ELR (cell line): Measurements from ENCODE around the gene HSDL2.
A peak's percentile ranks its signal among the peaks of the same experiment; 100 is the strongest.

Experiments
- DNase-seq: peaks from one replicate; pipeline ENCODE4 v3.0.0-alpha.2; 2015; ENCODE audit warnings: low read depth

The HSDL2 gene

GRCh38 chr9:112446526-112446925, 66.6 kb downstream of the HSDL2 start:
- no peak for DNase-seq

GRCh38 chr9:112447283-112447761, 67.4 kb downstream of the HSDL2 start:
- peak; percentile 25 for DNase-seq

- no peak for DNase-seq
Measured at GRCh38 chr9:112462855-112463254, 82.9 kb downstream of the HSDL2 start.

DNA sequence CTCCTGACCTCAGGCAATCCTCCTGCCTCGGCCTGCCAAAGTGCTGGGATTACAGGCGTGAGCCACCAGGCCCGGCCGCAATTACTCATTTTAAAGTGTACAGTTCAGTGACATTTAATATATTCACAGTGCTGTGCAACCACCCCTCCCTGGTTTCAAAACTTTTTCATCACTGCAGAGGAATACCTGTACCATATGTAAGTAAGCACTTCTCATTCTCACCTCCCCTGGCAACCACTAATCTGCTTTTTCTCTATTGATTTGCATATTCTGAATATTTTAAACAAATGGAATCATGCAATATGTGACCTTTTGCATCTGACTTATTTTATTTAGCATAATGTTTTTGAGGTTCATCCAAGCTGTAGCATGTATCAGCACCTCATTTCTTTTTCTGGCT, 85.4 kb downstream of the HSDL2 start:
- no peak for DNase-seq

- DNase-seq, result no peak
Measured at GRCh38 chr9:112472996-112473395, 93.1 kb downstream of the HSDL2 start.

DNA sequence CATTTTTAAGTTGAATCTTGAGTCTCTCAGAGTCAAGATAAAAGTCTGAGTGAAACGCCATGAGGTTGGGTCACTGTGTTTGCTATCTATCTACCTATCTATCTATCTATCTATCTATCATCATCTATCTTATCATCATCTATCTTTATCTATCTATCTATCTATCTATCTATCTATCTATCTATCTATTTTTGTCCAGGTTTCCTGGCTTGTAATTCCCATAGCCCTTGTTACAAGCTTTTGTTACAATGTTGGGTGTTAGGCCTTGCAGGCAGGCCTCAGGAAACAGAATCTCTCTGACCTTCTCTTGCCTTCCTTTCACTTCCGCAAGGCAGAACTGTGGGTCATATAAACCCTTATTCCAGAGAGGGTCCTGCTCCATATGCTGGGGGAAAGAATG, 94.1 kb downstream of the HSDL2 start:
- DNase-seq, result no peak

DNA sequence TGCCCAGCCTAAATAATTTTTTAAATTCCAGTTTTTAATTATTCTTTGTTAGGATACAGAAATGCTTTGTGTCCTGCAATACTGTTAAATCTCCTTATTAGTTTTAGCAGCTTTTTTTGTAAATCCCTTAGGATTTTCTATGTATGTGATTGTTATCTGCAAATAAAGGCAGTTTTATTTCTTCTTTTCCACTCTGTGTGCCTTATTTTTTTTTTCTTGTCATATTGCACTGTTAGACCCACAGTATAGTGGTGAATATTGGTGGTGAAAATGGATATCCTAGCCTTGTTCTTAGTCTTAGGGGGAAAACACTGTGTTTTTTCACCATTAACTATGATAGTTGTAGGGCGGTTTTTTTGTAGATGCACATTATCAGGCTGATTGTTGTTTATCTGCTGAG, 95.4 kb downstream of the HSDL2 start:
- DNase-seq, result no peak

GRCh38 chr9:112477330-112477729, 97.4 kb downstream of the HSDL2 start:
- no peak for DNase-seq

DNA sequence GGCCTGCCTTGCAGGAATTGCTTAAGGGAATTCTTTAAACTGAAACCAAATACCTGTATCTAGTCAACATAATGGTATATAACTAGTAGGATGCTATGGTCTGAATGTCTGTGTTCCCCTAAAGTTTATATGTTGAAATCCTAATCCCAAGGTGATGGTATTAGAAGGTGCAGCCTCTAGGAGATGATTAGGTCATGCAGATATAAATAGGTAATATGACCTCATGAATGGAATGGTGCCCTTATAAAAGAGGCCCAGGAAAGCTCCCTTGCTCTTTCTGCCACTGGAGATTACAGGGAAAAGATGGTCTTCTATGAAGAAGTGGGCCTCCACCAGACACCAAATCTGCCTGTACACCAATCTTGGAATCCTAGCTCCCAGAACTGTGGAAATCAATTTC, 99.3 kb downstream of the HSDL2 start:
- no peak for DNase-seq

- DNase-seq, result no peak
Measured at GRCh38 chr9:112484607-112485006, 104.7 kb downstream of the HSDL2 start.

- DNase-seq, result no peak
Measured at GRCh38 chr9:112485574-112485973, 105.7 kb downstream of the HSDL2 start.

- DNase-seq, result peak; percentile 86
Measured at GRCh38 chr9:112486221-112487007, 106.5 kb downstream of the HSDL2 start, which contains the start of gene KIAA1958. TSS of gene KIAA1958 (plus strand) at chr9:112486827. CDS start at chr9:112574081, 87,254 bp downstream.

DNA sequence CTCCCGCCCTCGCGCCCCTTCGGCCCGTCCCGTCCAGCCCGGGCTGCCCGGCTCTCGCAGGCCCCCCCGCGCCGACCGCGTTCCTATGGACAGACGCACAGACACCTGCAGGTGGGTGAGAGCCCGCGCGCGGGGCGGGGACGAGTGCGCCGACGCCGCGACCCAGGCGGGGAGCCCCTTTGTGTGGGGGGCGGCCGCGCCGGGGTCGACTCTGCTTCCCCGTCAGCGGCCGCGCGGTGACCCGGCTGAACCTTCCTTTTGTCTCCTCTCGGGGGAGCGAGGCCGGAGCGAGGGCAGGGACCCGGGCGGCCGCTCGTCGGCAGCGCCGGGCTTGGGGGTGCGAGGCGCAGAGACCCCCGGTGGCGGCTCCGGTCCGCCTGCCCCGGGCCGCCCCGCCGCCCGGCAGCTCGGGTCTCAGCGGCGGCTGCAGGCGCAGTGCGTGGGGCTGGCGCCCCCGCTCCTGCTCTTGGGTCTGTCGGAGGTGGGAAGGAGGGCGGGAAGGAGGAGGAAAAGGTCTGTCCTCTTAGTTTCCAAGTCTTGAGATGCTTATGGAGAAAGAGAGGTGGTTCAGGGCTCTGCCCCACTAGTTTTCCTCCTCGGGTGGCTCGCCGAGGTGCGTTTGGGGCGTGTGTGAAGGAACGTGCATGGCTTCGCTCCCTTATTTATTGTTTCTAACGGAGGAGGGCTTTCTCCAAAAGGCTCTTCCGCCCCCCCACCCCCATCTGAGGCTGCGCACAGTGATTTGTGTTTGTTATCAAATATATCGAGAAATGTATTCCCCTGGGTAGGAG, 107.3 kb downstream of the HSDL2 start:
- DNase-seq, result peak; percentile 65

DNA sequence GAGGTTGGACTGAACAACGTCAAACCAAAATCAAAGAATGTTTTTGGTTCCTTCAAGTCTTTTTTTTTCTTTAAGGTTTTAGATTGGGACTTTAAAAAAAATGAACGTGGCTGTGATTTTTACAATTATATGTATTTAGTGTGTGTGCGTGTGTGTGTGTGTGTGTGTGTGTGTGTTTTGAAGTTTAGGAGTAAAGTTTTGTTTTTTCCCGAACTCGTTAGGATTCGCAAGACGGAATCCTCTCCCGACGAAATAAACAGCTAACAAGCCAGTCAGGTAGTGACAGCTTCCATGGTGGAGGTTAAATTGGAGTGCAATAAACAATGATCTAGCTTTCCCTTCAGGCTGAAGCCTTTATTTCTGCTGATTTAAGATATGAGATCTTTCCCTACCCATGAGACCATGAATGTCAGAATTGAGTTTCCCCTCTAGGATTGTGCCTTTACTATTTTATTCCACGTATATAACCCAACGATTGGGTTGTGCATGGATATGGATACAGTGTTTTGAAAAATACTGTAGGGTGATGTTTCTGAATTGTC, 108.0 kb downstream of the HSDL2 start:
- DNase-seq, result peak; percentile 14

DNA sequence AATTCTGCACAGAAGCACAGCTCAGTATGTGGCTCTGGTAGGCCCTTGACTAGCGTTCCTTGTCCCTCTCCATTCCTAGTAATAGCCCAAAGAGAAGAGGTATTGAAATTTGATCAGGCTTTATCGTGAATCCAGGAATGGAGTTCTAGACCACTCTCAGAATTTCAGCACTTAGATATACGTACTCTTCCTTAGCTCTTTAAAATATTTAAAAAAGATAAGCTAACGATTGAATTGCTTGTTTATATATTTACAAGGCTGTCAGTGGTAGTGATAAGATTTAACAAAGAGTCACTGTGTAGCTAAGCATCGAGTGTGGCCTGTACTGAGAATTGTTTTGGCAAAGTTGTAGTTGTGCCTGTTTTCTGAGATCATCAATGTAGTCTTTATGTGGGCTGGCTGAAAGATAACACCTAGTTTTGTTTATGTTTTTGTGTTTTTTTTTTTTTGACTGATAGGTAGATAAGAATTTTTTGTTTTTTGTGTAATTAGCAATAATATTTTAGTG, 109.2 kb downstream of the HSDL2 start:
- no peak for DNase-seq

- DNase-seq, result no peak
Measured at GRCh38 chr9:112489876-112490666, 110.2 kb downstream of the HSDL2 start.

- DNase-seq, result no peak
Measured at GRCh38 chr9:112493393-112494137, 113.7 kb downstream of the HSDL2 start.

- DNase-seq, result peak; percentile 13
Measured at GRCh38 chr9:112494153-112494552, 114.2 kb downstream of the HSDL2 start.

GRCh38 chr9:112495614-112496013, 115.7 kb downstream of the HSDL2 start:
- no peak for DNase-seq

DNA sequence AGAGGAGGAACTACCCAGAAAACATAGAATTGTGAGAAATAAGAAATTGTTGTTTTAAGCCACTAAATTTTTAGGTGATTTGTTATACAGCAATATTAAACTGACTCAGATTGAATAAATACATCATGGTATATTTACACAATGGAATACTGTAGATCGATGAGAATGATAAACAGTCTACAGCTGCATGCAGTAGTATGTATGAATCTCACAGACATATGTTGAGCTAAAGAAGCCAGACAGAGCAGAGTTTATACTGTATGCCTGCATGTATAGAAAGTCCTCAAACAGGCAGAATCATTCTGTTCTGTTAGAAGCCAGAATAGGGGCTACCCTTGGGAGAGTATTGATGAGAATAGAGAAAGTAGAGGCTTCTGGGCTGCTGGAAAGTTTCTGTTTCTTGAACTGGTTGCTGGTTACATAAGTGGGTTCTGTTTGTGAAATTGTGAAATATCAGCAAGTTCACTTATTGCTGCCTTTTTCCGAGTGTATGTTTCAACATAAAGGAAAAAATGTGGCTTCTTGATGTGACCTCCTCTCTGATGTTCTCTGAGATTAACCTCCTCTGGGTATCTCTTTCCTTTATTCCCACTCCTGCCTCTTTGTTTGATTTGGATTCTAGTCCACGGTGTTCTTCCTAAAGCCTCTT, 116.3 kb downstream of the HSDL2 start:
- no peak for DNase-seq

GRCh38 chr9:112500842-112501241, 120.9 kb downstream of the HSDL2 start:
- DNase-seq, result no peak
